Lung (tissue), 12 donors: ENCODE measurements around the gene CFAP99. TPM values are rescaled to one million over a fixed set of nuclear protein-coding genes. Genes with fewer than 3 reads are reported as not detected.

ENCODE experiments used
- ATAC-seq: fragments of 200-7000 bp; cut with Tn5 transposase; one replicate; pipeline ENCODE4 v1.9.1; 2020; ENCODE audit warnings: moderate number of reproducible peaks; ENCODE audit not compliant: insufficient read depth, low FRiP score
- DNase-seq, 3 donors: peaks; one replicate each; pipeline ENCODE4 v3.0.0-alpha.2; 2013 to 2017
- H3K27ac ChIP-seq, 2 donors: one replicate each; pipeline ENCODE4 v1.5.1; 2013; ENCODE audit warnings: mild to moderate bottlenecking in 2 of 2, moderate library complexity in 2 of 2, control low read depth in 1 of 2, inconsistent platforms in 1 of 2, low read depth in 1 of 2, low read length in 1 of 2
- H3K27me3 ChIP-seq, 3 donors: one replicate each; pipeline ENCODE4 v1.5.1; 2013; ENCODE audit warnings: low read length in 2 of 3; ENCODE audit not compliant: control insufficient read depth in 3 of 3, insufficient read depth in 3 of 3
- H3K36me3 ChIP-seq, 4 donors: one replicate each; pipeline ENCODE4 v1.5.1; 2013; ENCODE audit warnings: low read length in 4 of 4, mild to moderate bottlenecking in 1 of 4, moderate library complexity in 1 of 4; ENCODE audit not compliant: control insufficient read depth in 4 of 4, insufficient read depth in 4 of 4
- H3K4me1 ChIP-seq, 5 donors: one replicate each; pipeline ENCODE4 v1.5.1; 2013; ENCODE audit warnings: low read length in 5 of 5, mild to moderate bottlenecking in 2 of 5, moderate library complexity in 1 of 5; ENCODE audit not compliant: control insufficient read depth in 5 of 5, insufficient read depth in 5 of 5
- H3K4me3 ChIP-seq: one replicate; pipeline ENCODE4 v1.5.1; 2013; ENCODE audit warnings: mild to moderate bottlenecking, control low read depth, moderate library complexity
- H3K9ac ChIP-seq, 2 donors: one replicate each; pipeline ENCODE4 v1.5.1; 2013; ENCODE audit warnings: low read length in 2 of 2, control low read depth in 1 of 2; ENCODE audit not compliant: insufficient read depth in 1 of 2
- H3K9me3 ChIP-seq, 4 donors: one replicate each; pipeline ENCODE4 v1.5.1; 2013; ENCODE audit warnings: low read length in 3 of 4, mild to moderate bottlenecking in 1 of 4, moderate library complexity in 1 of 4; ENCODE audit not compliant: control insufficient read depth in 4 of 4, insufficient read depth in 3 of 4
- WGBS, 2 donors: extraction: QIAGEN DNeasy Blood & Tissue Kit; methylation state at CpG; one replicate each; pipeline ENCODE4 v1.1.7; 2013; 5-methylcytosine and 5-hydroxymethylcytosine counted together
- polyA plus RNA-seq, 2 donors: library from polyadenylated mRNA; stranded (reverse); fragments of 200-250 nt; gene quantifications; one replicate each; pipeline ENCODE4 v1.2.1, GENCODE V29; 2013
- total RNA-seq, 2 donors: library from RNA; depleted of rRNA in 1 of 2; stranded (reverse); fragments of >200 nt in 1 of 2; gene quantifications; one replicate each; pipeline ENCODE4 v1.2.1, GENCODE V29; 2014 to 2021
- TF ChIP-seq, protein P1 (sequence below): IDR thresholded peaks from 2 replicates; pipeline ENCODE4 v1.5.1; 2012; ENCODE audit warnings: mild to moderate bottlenecking; ENCODE audit errors: control extremely low read depth, extremely low read depth
- donor health status: control.
- donor health status: control.
- donor health status: Bipolar disorder and iron deficiency.
- donor health status: healthy.
- donor health status: DM: yes; HTN: yes; CAD: no.

Gene CFAP99
- total and polyA plus RNA-seq, 4 donors = 2.1 to 12.1 (median 2.3) TPM

DNA sequence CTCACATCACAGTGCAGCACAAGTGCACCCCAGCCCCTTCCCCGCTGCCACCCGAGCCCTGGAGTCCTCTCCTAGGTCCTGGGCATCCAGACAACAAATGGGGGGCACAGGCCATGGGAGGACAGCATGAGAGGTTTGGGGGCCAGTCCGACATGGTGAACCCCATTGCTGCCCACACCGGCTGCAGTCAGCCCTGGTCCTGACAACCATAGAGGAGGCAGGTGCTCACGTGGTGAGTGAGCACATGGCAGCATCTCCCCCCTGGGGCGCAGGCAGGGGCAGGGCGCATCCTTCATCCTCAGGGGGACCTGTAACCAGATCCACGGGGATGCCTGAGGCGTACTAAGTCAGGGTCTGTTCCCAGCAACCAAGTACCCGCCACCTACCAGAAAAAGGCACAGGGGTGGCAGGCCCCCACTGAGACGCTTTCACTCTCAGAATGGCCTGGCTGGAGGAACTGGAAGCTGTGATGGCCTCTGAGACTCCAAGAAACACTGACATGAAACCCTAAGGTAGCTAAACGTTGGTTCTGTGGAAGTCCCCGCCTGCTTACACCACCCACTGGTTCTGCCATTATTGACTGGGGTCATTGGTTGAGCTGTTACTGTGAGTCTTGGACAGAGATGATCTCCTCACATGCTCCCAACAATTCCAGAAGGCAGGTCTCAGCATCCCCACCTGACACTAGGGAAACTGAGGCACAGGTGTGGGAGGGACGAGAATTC, 6.8 kb upstream of the CFAP99 start:
- Histone ChIP-seq H3K27me3 (peaks cover 0 to 43% (median 39%) of the 10 kb centered on the region in 3 donors), H3K4me3 (no peak overlapping the region), H3K9me3 (no peaks in the 10 kb centered on the region), H3K9ac (no peak overlapping the region), H3K36me3 (no peaks in the 10 kb centered on the region), H3K4me1 (peaks cover 0 to 32% (median 0%) of the 10 kb centered on the region in 5 donors), H3K27ac (peak overlapping the region in 1 of 2 donors; percentile 89)
- ATAC-seq (no peak), DNase-seq (no peak)
- 83 to 86% methylated on average over 14 of the region's 14 CpGs for WGBS, 2 donors
- TF ChIP-seq, protein P1, sequence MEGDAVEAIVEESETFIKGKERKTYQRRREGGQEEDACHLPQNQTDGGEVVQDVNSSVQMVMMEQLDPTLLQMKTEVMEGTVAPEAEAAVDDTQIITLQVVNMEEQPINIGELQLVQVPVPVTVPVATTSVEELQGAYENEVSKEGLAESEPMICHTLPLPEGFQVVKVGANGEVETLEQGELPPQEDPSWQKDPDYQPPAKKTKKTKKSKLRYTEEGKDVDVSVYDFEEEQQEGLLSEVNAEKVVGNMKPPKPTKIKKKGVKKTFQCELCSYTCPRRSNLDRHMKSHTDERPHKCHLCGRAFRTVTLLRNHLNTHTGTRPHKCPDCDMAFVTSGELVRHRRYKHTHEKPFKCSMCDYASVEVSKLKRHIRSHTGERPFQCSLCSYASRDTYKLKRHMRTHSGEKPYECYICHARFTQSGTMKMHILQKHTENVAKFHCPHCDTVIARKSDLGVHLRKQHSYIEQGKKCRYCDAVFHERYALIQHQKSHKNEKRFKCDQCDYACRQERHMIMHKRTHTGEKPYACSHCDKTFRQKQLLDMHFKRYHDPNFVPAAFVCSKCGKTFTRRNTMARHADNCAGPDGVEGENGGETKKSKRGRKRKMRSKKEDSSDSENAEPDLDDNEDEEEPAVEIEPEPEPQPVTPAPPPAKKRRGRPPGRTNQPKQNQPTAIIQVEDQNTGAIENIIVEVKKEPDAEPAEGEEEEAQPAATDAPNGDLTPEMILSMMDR = no peak

DNA sequence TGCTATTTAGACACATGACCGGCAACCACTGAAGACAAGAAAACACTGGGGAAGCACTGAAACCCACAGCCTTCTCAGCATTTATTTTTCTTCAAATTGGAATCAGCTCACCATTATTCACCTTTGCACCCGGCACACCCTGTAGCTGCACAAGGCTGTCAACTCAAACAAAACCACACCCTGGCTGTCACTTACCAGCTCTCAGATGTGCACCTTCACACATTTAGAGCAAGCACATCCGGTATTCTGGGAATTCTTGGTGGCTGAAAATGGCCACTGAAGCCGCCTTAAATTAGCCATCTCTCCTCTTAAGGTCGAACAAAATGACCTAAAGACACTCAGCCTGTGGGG, 6.2 kb upstream of the CFAP99 start:
- TF ChIP-seq, protein P1 = no peak

DNA sequence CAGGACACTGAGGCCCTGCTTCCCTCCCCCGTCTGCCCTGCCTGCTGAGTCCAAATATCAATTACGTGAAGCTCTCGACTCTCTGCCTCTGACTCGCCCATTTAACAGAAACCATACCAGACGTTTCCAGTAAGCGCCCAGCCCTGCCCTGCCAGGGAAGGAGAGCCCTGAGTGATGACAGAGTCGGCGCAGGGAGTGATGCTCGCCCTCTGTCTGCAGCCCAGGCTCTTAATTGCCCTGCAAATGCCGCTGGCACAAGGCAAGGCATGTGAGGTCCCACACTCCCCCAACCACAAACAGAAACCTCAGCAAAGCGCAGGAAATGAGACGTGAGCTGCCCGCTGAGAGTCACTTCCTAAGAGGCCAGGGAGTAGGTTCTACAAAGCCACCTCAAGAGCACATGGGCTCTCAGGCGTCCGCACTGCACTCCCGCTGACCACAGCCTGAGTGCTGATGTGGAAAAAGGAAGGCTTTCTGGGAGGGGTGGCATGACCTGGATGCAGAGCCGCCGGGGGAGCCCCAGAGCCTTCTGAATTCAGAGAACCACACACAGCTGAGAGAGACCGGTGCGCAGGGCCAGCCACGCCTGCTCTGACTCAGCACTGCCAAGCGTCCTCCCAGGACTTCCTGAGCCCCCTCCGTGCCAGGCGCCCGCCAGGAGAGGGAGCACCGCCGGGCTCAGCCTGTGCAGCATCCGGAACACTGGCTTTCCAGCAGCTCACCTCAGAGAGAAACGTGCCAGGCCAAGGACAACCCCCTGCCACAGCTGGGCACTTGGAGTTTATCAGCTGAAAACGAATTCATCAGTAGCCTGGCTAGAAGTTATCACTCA, 5.7 kb upstream of the CFAP99 start:
- Histone ChIP-seq H3K27ac (peak overlapping the region in 1 of 2 donors; percentile 89), H3K4me1 (peaks cover 0 to 33% (median 0%) of the 10 kb centered on the region in 5 donors), H3K9me3 (no peaks in the 10 kb centered on the region), H3K9ac (no peak overlapping the region), H3K36me3 (no peaks in the 10 kb centered on the region), H3K27me3 (peaks cover 0 to 46% (median 46%) of the 10 kb centered on the region in 3 donors), H3K4me3 (no peak overlapping the region)
- 1 to 4% methylated on average over 30 of the region's 30 CpGs for WGBS, 2 donors
- DNase-seq (peak; percentile 56 to 71 (median 71)), ATAC-seq (peak; percentile 92)
- TF ChIP-seq, protein P1 = peak; percentile 2

More for the DNA sequence above, 6.2 kb upstream of the CFAP99 start:
- H3K36me3 ChIP-seq = no peaks in the 10 kb centered on the region
- WGBS, 2 donors = 35 to 36% methylated on average over 5 of the region's 5 CpGs
- H3K4me1 ChIP-seq = peaks cover 0 to 33% (median 0%) of the 10 kb centered on the region in 5 donors
- H3K27me3 ChIP-seq = peaks cover 0 to 43% (median 41%) of the 10 kb centered on the region in 3 donors
- H3K9me3 ChIP-seq = no peaks in the 10 kb centered on the region
- ATAC-seq = no peak
- no peak overlapping the region for H3K4me3 ChIP-seq
- H3K27ac ChIP-seq = peak overlapping the region in 1 of 2 donors; percentile 89
- DNase-seq = no peak
- no peak overlapping the region for H3K9ac ChIP-seq
